ENCODE measurements around the gene GCFC2. TPM values are rescaled to one million over a fixed set of nuclear protein-coding genes. Genes with fewer than 3 reads are reported as not detected.

The GCFC2 gene
- total RNA-seq, 1 experiment from 2014 or later: 20.1 TPM

GRCh38 chr2:75616406-75616805 is 94.3 kb downstream of the GCFC2 start:
- no peak overlapping the region for H3K4me2 ChIP-seq (ENCODE audit: low read length)
- TF ChIP-seq SRF (IDR thresholded peaks at IDR 0.05; ENCODE audit: low read depth): no peak
- TF ChIP-seq SIN3A (IDR thresholded peaks at IDR 0.05; ENCODE audit: low read depth): no peak
- no peak for TF ChIP-seq ZNF274 (IDR thresholded peaks at IDR 0.05; ENCODE audit: low read depth, low read length)
- TF ChIP-seq JUND (IDR thresholded peaks at IDR 0.05): no peak
- no peak for TF ChIP-seq ZBTB33 (IDR thresholded peaks at IDR 0.05; ENCODE audit: extremely low read depth, insufficient replicate concordance, low read length)
- no peak for TF ChIP-seq EZH2 (IDR thresholded peaks at IDR 0.05)
- TF ChIP-seq YY1 (IDR thresholded peaks at IDR 0.05; ENCODE audit: extremely low read depth, insufficient replicate concordance, low read depth, low read length): no peak
- TF ChIP-seq EGR1 (IDR thresholded peaks at IDR 0.05; ENCODE audit: low read depth): no peak
- TF ChIP-seq REST (IDR thresholded peaks at IDR 0.05; ENCODE audit: low read depth): no peak
- no peak for TF ChIP-seq FOSL1 (IDR thresholded peaks at IDR 0.05; ENCODE audit: low read depth)
- no peak for TF ChIP-seq POLR2AphosphoS5 (IDR thresholded peaks at IDR 0.05; ENCODE audit: low read depth, low read length)
- no peaks in the 10 kb centered on the region for H3K27me3 ChIP-seq (ENCODE audit: insufficient read depth, low read length)
- no peak for ATAC-seq
- H4K20me1 ChIP-seq (ENCODE audit: insufficient read depth): no peaks in the 10 kb centered on the region
- POLR2A ChIA-PET: no interaction called here
- CTCF ChIA-PET: no interaction called here
- H2AFZ ChIP-seq (ENCODE audit: low read depth, low read length, poor library complexity, severe bottlenecking): no peak overlapping the region
- H3K4me1 ChIP-seq (ENCODE audit: control insufficient read depth in 1 of 2, insufficient read depth in 2 of 2, low read length in 2 of 2): peaks cover 0 to 4% of the 10 kb centered on the region in 2 experiments; a peak in 1 of 4 replicates
- BruUV-seq (replicated peaks): no TSS peak
- no peak overlapping the region for H3K27ac ChIP-seq (ENCODE audit: low read depth, low read length)
- RAD21 ChIA-PET (ENCODE audit: low non-redundant PET in 1 of 2, low total read pairs in 2 of 2, uncharacterized antibody in 2 of 2, unreplicated experiment in 2 of 2): no interaction called here
- intact Hi-C loops (cut with micrococcal nuclease): no loop called here
- no peaks in the 10 kb centered on the region for H3K9me3 ChIP-seq (ENCODE audit: control insufficient read depth in 1 of 2, insufficient read depth in 1 of 2, low read depth in 1 of 2, low read length in 2 of 2)
- H3K9me2 ChIP-seq (ENCODE audit: insufficient read depth): no peaks in the 10 kb centered on the region
- DNase-seq (ENCODE audit: low read depth, low spot score): no peak
- no peak overlapping the region for H3K4me3 ChIP-seq (replicated peaks in 1 of 2; ENCODE audit: low read depth in 1 of 2, low read length in 2 of 2)
- H3K36me3 ChIP-seq (ENCODE audit: control insufficient read depth in 1 of 2, insufficient read depth in 2 of 2, low read length in 2 of 2): no peaks in the 10 kb centered on the region
- H3K79me2 ChIP-seq (ENCODE audit: insufficient read depth, low read length): no peaks in the 10 kb centered on the region
- no peak overlapping the region for H3K9ac ChIP-seq (ENCODE audit: low read length)

Data from HCT116 (cell line).